Suprapubic skin (tissue), 4 donors: Measurements from ENCODE around the gene HOXD12. TPM values are rescaled to one million over a fixed set of nuclear protein-coding genes. Genes with fewer than 3 reads are reported as not detected.
A peak's percentile ranks its signal among the peaks of the same experiment; 100 is the strongest.

Source experiments
- DNase-seq, 2 donors: peaks; one replicate each; pipeline ENCODE4 v3.0.0-alpha.2; 2019; ENCODE audit warnings: low spot score in 2 of 2
- H3K27ac ChIP-seq: fragments of 200-600 bp; sonication (generic); one replicate; pipeline ENCODE4 v1.5.1; 2019
- H3K27me3 ChIP-seq: fragments of 200-600 bp; sonication (generic); one replicate; pipeline ENCODE4 v1.5.1; 2019
- H3K36me3 ChIP-seq: fragments of 200-600 bp; sonication (generic); one replicate; pipeline ENCODE4 v1.5.1; 2019
- H3K4me1 ChIP-seq: fragments of 200-600 bp; sonication (generic); one replicate; pipeline ENCODE4 v1.5.1; 2019
- H3K4me3 ChIP-seq: fragments of 200-600 bp; sonication (generic); one replicate; pipeline ENCODE4 v1.5.1; 2019; ENCODE audit warnings: mild to moderate bottlenecking
- H3K9me3 ChIP-seq: fragments of 200-600 bp; sonication (generic); one replicate; pipeline ENCODE4 v1.5.1; 2019
- CTCF ChIP-seq, 2 donors: fragments of 200-600 bp in 1 of 2; fragments of 450-650 bp in 1 of 2; sonication (generic) in 1 of 2; IDR thresholded peaks; one replicate each; pipeline ENCODE4 v1.5.1; 2016 to 2019; ENCODE audit warnings: antibody characterized with exemption in 2 of 2, mild to moderate bottlenecking in 1 of 2, moderate library complexity in 1 of 2
- EP300 ChIP-seq: sonication (generic); formaldehyde crosslinking; IDR thresholded peaks from one replicate; pipeline ENCODE4 v1.6.1; 2017; ENCODE audit warnings: antibody characterized with exemption
- POLR2A ChIP-seq, 2 donors: fragments of 450-650 bp; IDR thresholded peaks; one replicate each; pipeline ENCODE4 v1.6.1; 2017; ENCODE audit warnings: antibody characterized with exemption in 2 of 2, mild to moderate bottlenecking in 2 of 2, moderate library complexity in 2 of 2
- POLR2AphosphoS5 ChIP-seq, 3 donors: sonication (generic); formaldehyde crosslinking; IDR thresholded peaks; one replicate each; pipeline ENCODE4 v1.6.1; 2017; ENCODE audit warnings: antibody characterized with exemption in 3 of 3
- WGBS: methylation state at CpG from one replicate; pipeline ENCODE4 v1.1.5; 2018; 5-methylcytosine and 5-hydroxymethylcytosine counted together
- total RNA-seq, 4 donors: library from RNA; depleted of rRNA; stranded (reverse); fragments of >200 nt; gene quantifications; one replicate each; pipeline ENCODE4 v1.1.0, GENCODE V29; 2016

The HOXD12 gene
- total RNA-seq, 4 donors from 2014 or later, result not detected

- no peak for TF ChIP-seq EP300
- no peak for TF ChIP-seq POLR2AphosphoS5 (IDR thresholded peaks at IDR 0.05)
- no peak for TF ChIP-seq CTCF (IDR thresholded peaks at IDR 0.05)
- no peak for TF ChIP-seq POLR2A (IDR thresholded peaks at IDR 0.05)
- no peaks in the 10 kb centered on the region for H3K36me3 ChIP-seq
- no peak for DNase-seq
- peaks cover 46% of the 10 kb centered on the region for H3K4me1 ChIP-seq
- 48% methylated on average over 24 of the region's 29 CpGs for WGBS
- H3K4me3 ChIP-seq, result no peak overlapping the region
- H3K27ac ChIP-seq, result no peak overlapping the region
- peaks cover 100% of the 10 kb centered on the region for H3K27me3 ChIP-seq
- no peaks in the 10 kb centered on the region for H3K9me3 ChIP-seq
Measured at GRCh38 chr2:176087330-176088047, 12.1 kb upstream of the HOXD12 start.

- Histone ChIP-seq H3K4me1 (peaks cover 48% of the 10 kb centered on the region), H3K27ac (no peak overlapping the region), H3K36me3 (no peaks in the 10 kb centered on the region), H3K4me3 (peak overlapping the region; percentile 16), H3K27me3 (peaks cover 100% of the 10 kb centered on the region), H3K9me3 (no peaks in the 10 kb centered on the region)
- no peak for TF ChIP-seq POLR2A (IDR thresholded peaks at IDR 0.05)
- peak in 1 of 2 donors; percentile 81 for TF ChIP-seq CTCF (IDR thresholded peaks at IDR 0.05)
- DNase-seq, result no peak
- 4% methylated on average over 19 of the region's 49 CpGs for whole genome bisulfite sequencing
Measured at GRCh38 chr2:176088048-176088936, 11.3 kb upstream of the HOXD12 start.

- 14% methylated on average over 6 of the region's 6 CpGs for WGBS
- no peak for DNase-seq
- TF ChIP-seq CTCF (IDR thresholded peaks at IDR 0.05) (no peak), POLR2AphosphoS5 (IDR thresholded peaks at IDR 0.05) (no peak), EP300 (no peak), POLR2A (IDR thresholded peaks at IDR 0.05) (no peak)
- H3K9me3 ChIP-seq, result no peaks in the 10 kb centered on the region
- peaks cover 100% of the 10 kb centered on the region for H3K27me3 ChIP-seq
- no peaks in the 10 kb centered on the region for H3K36me3 ChIP-seq
- H3K4me1 ChIP-seq, result peaks cover 51% of the 10 kb centered on the region
- no peak overlapping the region for H3K27ac ChIP-seq
- H3K4me3 ChIP-seq, result no peak overlapping the region
Measured at GRCh38 chr2:176088937-176089842, 10.4 kb upstream of the HOXD12 start.

GRCh38 chr2:176089843-176090395 is 9.7 kb upstream of the HOXD12 start:
- no peak overlapping the region for H3K27ac ChIP-seq
- no peak for DNase-seq
- peaks cover 100% of the 10 kb centered on the region for H3K27me3 ChIP-seq
- TF ChIP-seq POLR2A (IDR thresholded peaks at IDR 0.05) (no peak), POLR2AphosphoS5 (IDR thresholded peaks at IDR 0.05) (no peak), EP300 (no peak), CTCF (IDR thresholded peaks at IDR 0.05) (no peak)
- H3K9me3 ChIP-seq, result no peaks in the 10 kb centered on the region
- H3K36me3 ChIP-seq, result no peaks in the 10 kb centered on the region
- peaks cover 45% of the 10 kb centered on the region for H3K4me1 ChIP-seq
- H3K4me3 ChIP-seq, result no peak overlapping the region
